HG03439 (cell line): ENCODE results near the gene KRT83.
"Not testable (repeated sequence)": the region's sequence is repeated elsewhere in the genome, so short reads cannot be mapped to it uniquely, and the experiment has no call there.

ENCODE experiments used
- ATAC-seq: cut with Tn5 transposase; IDR thresholded peaks from one replicate; pipeline ENCODE4 v1.9.1; 2021; ENCODE audit warnings: mild to moderate bottlenecking, moderate library complexity; ENCODE audit not compliant: unreplicated experiment

The KRT83 gene

GRCh38 chr12:52311285-52311648 is 9.9 kb downstream of the KRT83 start:
- no peak for ATAC-seq

- no peak for ATAC-seq
These were observed 10.4 kb downstream of the KRT83 start for GRCh38 chr12:52310622-52311284.

GRCh38 chr12:52308806-52309425 is 12.3 kb downstream of the KRT83 start:
- no peak for ATAC-seq

GRCh38 chr12:52307836-52308805 is 13.1 kb downstream of the KRT83 start:
- no peak for ATAC-seq

- no peak for ATAC-seq
These were observed 14.5 kb downstream of the KRT83 start for GRCh38 chr12:52306731-52307130.

GRCh38 chr12:52305921-52306705 is 15.1 kb downstream of the KRT83 start:
- no peak for ATAC-seq

- ATAC-seq = not testable (repeated sequence)
These were observed 16.2 kb downstream of the KRT83 start for GRCh38 chr12:52304941-52305411.

GRCh38 chr12:52302242-52302914 is 18.8 kb downstream of the KRT83 start:
- not testable (repeated sequence) for ATAC-seq

- ATAC-seq = not testable (repeated sequence)
These were observed 19.5 kb downstream of the KRT83 start for GRCh38 chr12:52301721-52302120.

- no peak for ATAC-seq
These were observed 20.2 kb downstream of the KRT83 start for GRCh38 chr12:52300796-52301691.

- no peak for ATAC-seq
These were observed 22.5 kb downstream of the KRT83 start for GRCh38 chr12:52298677-52299190.

- ATAC-seq = no peak
These were observed 24.5 kb downstream of the KRT83 start for GRCh38 chr12:52296572-52297215.

- no peak for ATAC-seq
These were observed 25.5 kb downstream of the KRT83 start for GRCh38 chr12:52295663-52296062.

- no peak for ATAC-seq
These were observed 26.4 kb downstream of the KRT83 start for GRCh38 chr12:52294803-52295202.

- ATAC-seq = no peak
These were observed 27.3 kb downstream of the KRT83 start for GRCh38 chr12:52293926-52294325.

GRCh38 chr12:52291267-52291935 is 29.8 kb downstream of the KRT83 start, which contains the start of gene KRT81:
TSS of gene KRT81 (minus strand) at chr12:52291534. CDS start at chr12:52291465, 69 bp downstream.
- ATAC-seq = no peak

GRCh38 chr12:52290483-52291134 is 30.6 kb downstream of the KRT83 start:
- not testable (repeated sequence) for ATAC-seq
